Mammary epithelial cell (primary cell): Measurements from ENCODE around the gene DHRS2.

ENCODE experiments used
- EZH2 ChIP-seq: IDR thresholded peaks from 2 replicates; pipeline ENCODE4 v1.6.1; 2012; ENCODE audit warnings: low read length, inconsistent platforms, borderline replicate concordance
- TF ChIP-seq, protein P1 (sequence below), 2 donors: IDR thresholded peaks in 1 of 2; conservative IDR thresholded peaks in 1 of 2; 2 replicates each; pipeline ENCODE4 v1.5.1; 2011 to 2012; ENCODE audit warnings: inconsistent platforms in 2 of 2, low read length in 2 of 2, mild to moderate bottlenecking in 2 of 2, control low read depth in 1 of 2, low read depth in 1 of 2; ENCODE audit not compliant: insufficient read depth in 1 of 2; ENCODE audit errors: extremely low read depth in 1 of 2

DNA sequence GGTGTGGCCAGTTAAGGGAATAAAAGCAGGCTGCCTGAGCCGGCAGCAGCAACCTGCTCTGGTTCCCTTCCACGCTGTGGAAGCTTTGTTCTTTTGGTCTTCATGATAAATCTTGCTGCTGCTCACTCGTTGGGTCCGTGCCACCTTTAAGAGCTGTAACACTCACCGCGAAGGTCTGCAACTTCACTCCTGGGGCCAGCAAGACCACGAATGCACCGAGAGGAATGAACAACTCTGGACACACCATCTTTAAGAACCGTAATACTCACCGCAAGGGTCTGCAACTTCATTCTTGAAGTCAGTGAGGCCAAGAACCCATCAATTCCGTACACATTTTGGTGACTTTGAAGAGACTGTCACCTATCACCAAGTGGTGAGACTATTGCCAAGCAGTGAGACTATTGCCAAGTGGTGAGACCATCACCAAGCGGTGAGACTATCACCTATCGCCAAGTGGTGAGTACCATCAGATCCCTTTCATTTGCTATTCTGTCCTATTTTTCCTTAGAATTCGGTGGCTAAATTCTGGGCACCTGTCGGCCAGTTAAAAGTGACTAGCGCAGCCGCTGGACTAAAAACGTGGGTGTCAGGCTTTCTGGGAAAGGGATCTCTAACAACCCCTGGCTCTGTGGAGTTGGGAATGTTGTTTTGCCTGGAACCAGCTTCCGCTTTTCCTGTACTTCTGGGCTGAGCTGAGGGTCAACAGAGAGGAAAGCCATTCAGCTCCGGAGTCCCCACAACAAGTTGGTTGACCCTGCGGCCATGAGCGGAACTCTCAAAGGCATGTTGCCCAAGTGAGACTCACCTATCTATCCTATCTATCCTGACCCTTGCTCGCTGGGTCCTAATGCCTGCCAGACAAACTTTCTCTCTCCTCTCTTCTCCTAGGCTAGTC is at the start of gene DHRS2:
- TF ChIP-seq, protein P1, sequence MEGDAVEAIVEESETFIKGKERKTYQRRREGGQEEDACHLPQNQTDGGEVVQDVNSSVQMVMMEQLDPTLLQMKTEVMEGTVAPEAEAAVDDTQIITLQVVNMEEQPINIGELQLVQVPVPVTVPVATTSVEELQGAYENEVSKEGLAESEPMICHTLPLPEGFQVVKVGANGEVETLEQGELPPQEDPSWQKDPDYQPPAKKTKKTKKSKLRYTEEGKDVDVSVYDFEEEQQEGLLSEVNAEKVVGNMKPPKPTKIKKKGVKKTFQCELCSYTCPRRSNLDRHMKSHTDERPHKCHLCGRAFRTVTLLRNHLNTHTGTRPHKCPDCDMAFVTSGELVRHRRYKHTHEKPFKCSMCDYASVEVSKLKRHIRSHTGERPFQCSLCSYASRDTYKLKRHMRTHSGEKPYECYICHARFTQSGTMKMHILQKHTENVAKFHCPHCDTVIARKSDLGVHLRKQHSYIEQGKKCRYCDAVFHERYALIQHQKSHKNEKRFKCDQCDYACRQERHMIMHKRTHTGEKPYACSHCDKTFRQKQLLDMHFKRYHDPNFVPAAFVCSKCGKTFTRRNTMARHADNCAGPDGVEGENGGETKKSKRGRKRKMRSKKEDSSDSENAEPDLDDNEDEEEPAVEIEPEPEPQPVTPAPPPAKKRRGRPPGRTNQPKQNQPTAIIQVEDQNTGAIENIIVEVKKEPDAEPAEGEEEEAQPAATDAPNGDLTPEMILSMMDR (conservative IDR thresholded peaks at IDR 0.05 in 1 of 2, IDR thresholded peaks at IDR 0.05 in 1 of 2; ENCODE audit: extremely low read depth in 1 of 2, insufficient read depth in 1 of 2, low read depth in 1 of 2, low read length in 2 of 2) = no peak
- no peak for TF ChIP-seq EZH2
